ENCODE results near the gene CDH20. TPM values are rescaled to one million over a fixed set of nuclear protein-coding genes. Genes with fewer than 3 reads are reported as not detected.

CDH20 gene
- total and polyA plus RNA-seq, 2 donors from 2014 or later = 0.16 to 0.30 TPM

GRCh38 chr18:61545281-61546245, 212.3 kb downstream of the CDH20 start:
- FAIRE-seq = no peak
- no peak overlapping the region for H3K27ac ChIP-seq (ENCODE audit: low read depth in 2 of 2, low read length in 2 of 2)
- peak in 2 of 5 donors; percentile 11 to 33 for DNase-seq
- H3K36me3 ChIP-seq (ENCODE audit: control insufficient read depth in 2 of 3, insufficient read depth in 3 of 3, low read length in 3 of 3) = no peaks in the 10 kb centered on the region
- no peak for TF ChIP-seq CTCF (IDR thresholded peaks at IDR 0.05; ENCODE audit: borderline replicate concordance, extremely low read depth, insufficient read depth)
- H3K4me3 ChIP-seq (ENCODE audit: low read length in 3 of 3) = no peak overlapping the region
- no peak overlapping the region for H3K9ac ChIP-seq (ENCODE audit: low read length in 3 of 3)
- intact Hi-C loops (cut with DNase I) = no loop called here
- H3K9me3 ChIP-seq (ENCODE audit: control insufficient read depth in 2 of 3, insufficient read depth in 1 of 3, low read length in 3 of 3) = no peaks in the 10 kb centered on the region
- no peaks in the 10 kb centered on the region for H3K27me3 ChIP-seq (ENCODE audit: control insufficient read depth, insufficient read depth, low read length)
- peaks cover 0 to 6% (median 2%) of the 10 kb centered on the region in 3 donors for H3K4me1 ChIP-seq (ENCODE audit: control insufficient read depth in 2 of 3, insufficient read depth in 2 of 3, low read depth in 1 of 3, low read length in 3 of 3)

- Histone ChIP-seq H3K4me1 (ENCODE audit: control insufficient read depth in 2 of 3, insufficient read depth in 2 of 3, low read depth in 1 of 3, low read length in 3 of 3) (peaks cover 0 to 9% (median 2%) of the 10 kb centered on the region in 3 donors), H3K9ac (ENCODE audit: low read length in 3 of 3) (no peak overlapping the region), H3K9me3 (ENCODE audit: control insufficient read depth in 2 of 3, insufficient read depth in 1 of 3, low read length in 3 of 3) (no peaks in the 10 kb centered on the region), H3K27me3 (ENCODE audit: control insufficient read depth, insufficient read depth, low read length) (no peaks in the 10 kb centered on the region), H3K36me3 (ENCODE audit: control insufficient read depth in 2 of 3, insufficient read depth in 3 of 3, low read length in 3 of 3) (no peaks in the 10 kb centered on the region), H3K4me3 (ENCODE audit: low read length in 3 of 3) (no peak overlapping the region), H3K27ac (ENCODE audit: low read depth in 2 of 2, low read length in 2 of 2) (no peak overlapping the region)
- DNase-seq (no peak), FAIRE-seq (no peak)
- TF ChIP-seq CTCF (IDR thresholded peaks at IDR 0.05; ENCODE audit: borderline replicate concordance, extremely low read depth, insufficient read depth) = no peak
- intact Hi-C loops (cut with DNase I) = no loop called here
These were observed 213.4 kb downstream of the CDH20 start for GRCh38 chr18:61546590-61546989.

- Histone ChIP-seq H3K36me3 (ENCODE audit: control insufficient read depth in 2 of 3, insufficient read depth in 3 of 3, low read length in 3 of 3) (no peaks in the 10 kb centered on the region), H3K4me3 (ENCODE audit: low read length in 3 of 3) (no peak overlapping the region), H3K9ac (ENCODE audit: low read length in 3 of 3) (no peak overlapping the region), H3K27me3 (ENCODE audit: control insufficient read depth, insufficient read depth, low read length) (no peaks in the 10 kb centered on the region), H3K27ac (ENCODE audit: low read depth in 2 of 2, low read length in 2 of 2) (no peak overlapping the region), H3K4me1 (ENCODE audit: control insufficient read depth in 2 of 3, insufficient read depth in 2 of 3, low read depth in 1 of 3, low read length in 3 of 3) (peaks cover 0 to 12% (median 2%) of the 10 kb centered on the region in 3 donors), H3K9me3 (ENCODE audit: control insufficient read depth in 2 of 3, insufficient read depth in 1 of 3, low read length in 3 of 3) (no peaks in the 10 kb centered on the region)
- FAIRE-seq (no peak), DNase-seq (no peak)
- TF ChIP-seq CTCF (IDR thresholded peaks at IDR 0.05; ENCODE audit: borderline replicate concordance, extremely low read depth, insufficient read depth) = no peak
- intact Hi-C loops (cut with DNase I) = no loop called here
These were observed 216.2 kb downstream of the CDH20 start for GRCh38 chr18:61549416-61549815.
